HG03575 (cell line): Measurements from ENCODE around the gene TMPRSS4.

Source experiments
- ATAC-seq: cut with Tn5 transposase; IDR thresholded peaks from one replicate; pipeline ENCODE4 v1.9.1; 2021; ENCODE audit not compliant: unreplicated experiment, insufficient number of reproducible peaks, low FRiP score; ENCODE audit errors: extremely low read depth

The TMPRSS4 gene

DNA sequence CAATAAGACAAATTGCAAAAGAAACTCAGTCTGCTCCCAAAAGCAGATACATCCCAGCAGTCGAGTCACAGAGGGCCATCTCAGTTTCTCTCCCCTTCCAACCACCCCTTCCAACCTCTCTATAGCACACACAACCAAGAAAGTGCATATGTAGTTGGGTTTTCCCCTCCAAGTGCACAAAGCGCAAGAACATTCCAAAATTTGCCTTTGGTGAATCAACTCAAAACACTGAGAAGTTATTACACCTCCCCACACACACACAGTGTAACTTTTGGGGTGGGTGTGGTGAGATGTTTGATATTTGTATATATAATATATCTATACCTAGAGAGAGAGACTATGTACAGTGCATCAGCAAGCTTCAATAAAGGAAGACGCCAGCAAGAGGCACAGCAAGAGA is 86.0 kb downstream of the TMPRSS4 start:
- ATAC-seq, result no peak

GRCh38 chr11:118163494-118163893 is 86.6 kb downstream of the TMPRSS4 start:
- no peak for ATAC-seq

DNA sequence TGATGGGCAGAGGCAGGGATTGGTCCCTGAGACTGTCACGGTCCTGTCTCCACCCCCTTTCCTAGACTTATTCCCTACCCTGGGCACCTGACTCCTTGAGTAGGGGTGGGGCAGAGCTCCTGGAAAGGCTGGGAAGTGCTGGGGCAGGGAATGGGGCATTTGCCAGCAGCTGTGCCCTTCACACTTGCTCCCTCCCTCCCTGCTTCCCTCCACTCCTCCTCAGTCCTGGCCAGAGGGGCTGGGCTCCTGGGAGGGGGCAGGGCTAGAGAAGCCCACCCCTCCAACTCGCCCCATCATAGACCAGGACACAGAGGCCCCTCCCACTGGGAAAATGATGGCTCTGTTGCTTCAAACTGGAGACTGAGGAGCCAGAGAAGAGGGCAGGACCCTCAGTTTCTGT is 88.0 kb downstream of the TMPRSS4 start:
- ATAC-seq, result no peak

- no peak for ATAC-seq
Measured at GRCh38 chr11:118166641-118167040, 89.8 kb downstream of the TMPRSS4 start.

DNA sequence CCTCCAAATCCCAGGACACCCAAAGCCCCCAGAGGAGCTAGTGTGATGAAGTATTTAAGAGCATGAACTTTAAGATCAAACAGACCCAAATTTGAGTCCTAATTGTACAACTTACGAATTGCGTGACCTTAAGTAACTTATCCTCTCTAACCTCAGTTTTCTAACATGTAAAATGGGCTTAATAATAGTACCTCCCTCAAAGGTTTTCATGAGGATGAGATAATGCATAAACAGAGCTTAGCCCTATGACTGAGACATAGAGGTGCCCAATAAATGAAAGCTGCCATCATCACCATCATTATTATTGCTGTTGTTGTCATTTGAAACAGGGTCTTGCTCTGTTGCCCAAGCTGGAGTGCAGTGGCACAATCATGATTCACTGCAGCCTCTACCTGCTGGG is 90.4 kb downstream of the TMPRSS4 start:
- no peak for ATAC-seq

- no peak for ATAC-seq
Measured at GRCh38 chr11:118167906-118168305, 91.0 kb downstream of the TMPRSS4 start.

GRCh38 chr11:118168316-118168715 is 91.4 kb downstream of the TMPRSS4 start:
- ATAC-seq, result no peak

GRCh38 chr11:118168751-118169150 is 91.9 kb downstream of the TMPRSS4 start:
- ATAC-seq, result no peak

GRCh38 chr11:118169300-118170140 is 92.6 kb downstream of the TMPRSS4 start:
- no peak for ATAC-seq

DNA sequence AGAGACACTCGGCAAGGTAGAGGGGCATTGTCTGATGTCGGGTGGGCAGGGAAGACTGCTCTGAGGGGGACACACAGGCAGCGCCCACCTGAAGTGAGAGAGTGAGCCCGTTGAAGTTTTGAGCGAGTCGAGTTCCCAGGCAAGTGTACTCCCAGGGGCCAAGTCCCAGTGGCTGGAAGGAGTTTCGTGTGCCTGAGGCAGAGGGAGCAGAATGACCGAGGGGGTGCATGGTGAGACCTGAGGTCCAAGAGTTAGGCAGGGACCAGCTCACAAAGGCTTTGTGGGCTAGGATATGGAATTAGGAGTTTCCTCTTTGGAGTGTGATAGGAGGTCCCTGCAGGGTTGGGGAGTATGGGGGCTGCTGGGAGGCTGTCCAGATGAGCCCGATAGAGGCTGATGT is 93.4 kb downstream of the TMPRSS4 start:
- no peak for ATAC-seq

DNA sequence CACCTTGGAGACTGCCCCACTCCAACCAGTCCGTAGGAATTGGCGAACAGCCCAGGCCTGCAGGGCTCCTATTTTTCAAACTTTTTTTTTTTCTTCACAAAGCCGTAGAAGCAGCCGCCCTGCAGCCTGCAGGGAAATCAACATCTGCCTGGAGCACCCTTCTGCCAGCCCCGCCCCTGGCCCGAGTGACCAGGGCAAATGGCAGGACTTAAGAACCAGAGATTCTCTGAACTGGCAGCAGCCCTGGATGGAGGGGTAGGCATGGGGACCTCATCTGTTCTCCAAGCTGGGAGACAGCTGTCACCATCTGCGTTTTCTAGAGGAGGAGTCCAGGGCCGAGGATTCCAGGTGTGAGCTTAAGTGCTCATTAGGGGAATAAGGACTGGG is 94.0 kb downstream of the TMPRSS4 start:
- no peak for ATAC-seq
